Measurements from ENCODE around the gene SH3PXD2A. TPM values are rescaled to one million over a fixed set of nuclear protein-coding genes. Genes with fewer than 3 reads are reported as not detected.
A peak's percentile ranks its signal among the peaks of the same experiment; 100 is the strongest.

SH3PXD2A gene
- total and polyA plus RNA-seq, 7 experiments from 2014 or later, result 0.54 to 20.5 (median 9.9) TPM

DNA sequence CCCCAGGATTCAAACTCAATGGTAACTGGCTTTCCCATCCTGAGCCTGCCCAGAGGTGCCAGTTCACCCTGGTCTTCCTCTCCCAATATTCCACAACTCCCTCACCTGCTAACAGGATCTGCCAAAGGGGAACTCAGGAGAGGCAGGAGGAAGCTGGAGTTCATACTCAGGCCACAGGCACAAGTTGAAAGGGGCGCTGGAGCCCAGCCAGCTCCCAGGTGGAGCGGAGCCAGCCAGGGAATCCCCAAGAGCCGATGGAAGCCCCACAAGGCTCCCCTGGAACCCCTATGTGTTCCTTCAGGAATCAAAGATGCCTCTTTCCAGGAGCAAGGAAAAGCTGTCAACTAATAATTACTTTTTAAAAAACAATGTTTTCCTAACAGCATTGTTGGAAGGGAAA, 63.5 kb downstream of the SH3PXD2A start:
- no peaks in the 10 kb centered on the region for H3K36me3 ChIP-seq (ENCODE audit: control insufficient read depth in 2 of 3, insufficient read depth in 3 of 3, low read length in 3 of 3)
- H3K4me1 ChIP-seq (ENCODE audit: control insufficient read depth in 2 of 2, insufficient read depth in 2 of 2, low read length in 2 of 2), result peaks cover 0 to 7% of the 10 kb centered on the region in 2 donors
- H3K4me1 Mint-ChIP-seq, result peaks cover 0 to 14% (median 11%) of the 10 kb centered on the region in 7 donors
- peaks cover 0 to 1% (median 0%) of the 10 kb centered on the region in 11 donors for H3K9me3 Mint-ChIP-seq
- no peak overlapping the region for H3K27ac ChIP-seq (ENCODE audit: low read depth, low read length)
- peaks cover 0 to 15% (median 0%) of the 10 kb centered on the region in 5 donors for H3K27me3 Mint-ChIP-seq
- no peak overlapping the region for H3K27ac Mint-ChIP-seq
- intact Hi-C loops (cut with micrococcal nuclease), result loop anchor here in 1 of 2 donors (10.0 kb wide), 1 partner anchor 63 kb away; the partner anchor contains the start of gene SH3PXD2A
- H3K27me3 ChIP-seq (ENCODE audit: control insufficient read depth in 2 of 2, insufficient read depth in 2 of 2, low read length in 2 of 2), result no peaks in the 10 kb centered on the region
- ChIA-PET CTCF (no interaction called here), POLR2A (interaction anchor here (1.1 kb wide), 1 partner anchor 9 kb away, joined by 3 read pairs; no protein-coding TSS in a partner anchor)
- DNase-seq, result no peak
- H3K36me3 Mint-ChIP-seq, result no peaks in the 10 kb centered on the region
- ATAC-seq, result no peak
- H3K4me3 ChIP-seq (ENCODE audit: low read length), result no peak overlapping the region
- H3K4me3 Mint-ChIP-seq, result no peak overlapping the region
- no peaks in the 10 kb centered on the region for H3K9me3 ChIP-seq (ENCODE audit: control insufficient read depth in 2 of 3, low read length in 3 of 3)

DNA sequence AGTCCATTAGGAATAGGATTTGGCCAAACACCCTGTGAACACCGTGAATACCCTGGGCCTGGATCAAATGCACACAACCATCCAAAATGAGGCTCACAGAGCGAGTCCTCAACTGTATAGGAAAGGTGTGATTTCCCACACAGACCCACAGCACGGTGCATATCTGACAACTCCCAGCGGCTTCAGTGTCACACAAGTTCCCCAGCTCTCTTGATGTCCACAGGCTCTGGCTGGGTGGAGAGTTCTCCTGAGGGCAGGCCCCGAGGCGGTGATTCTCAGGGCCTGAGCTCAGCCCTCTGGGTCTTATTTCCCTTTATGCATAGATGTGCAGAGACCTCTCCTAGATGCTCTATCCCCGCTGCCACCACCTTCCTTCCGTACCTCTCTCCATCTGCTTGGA, 64.1 kb downstream of the SH3PXD2A start:
- Histone ChIP-seq H3K9me3 (ENCODE audit: control insufficient read depth in 2 of 3, low read length in 3 of 3) (no peaks in the 10 kb centered on the region), H3K27ac (ENCODE audit: low read depth, low read length) (no peak overlapping the region), H3K27me3 (ENCODE audit: control insufficient read depth in 2 of 2, insufficient read depth in 2 of 2, low read length in 2 of 2) (no peaks in the 10 kb centered on the region), H3K4me3 (ENCODE audit: low read length) (no peak overlapping the region), H3K4me1 (ENCODE audit: control insufficient read depth in 2 of 2, insufficient read depth in 2 of 2, low read length in 2 of 2) (peaks cover 0 to 7% of the 10 kb centered on the region in 2 donors), H3K36me3 (ENCODE audit: control insufficient read depth in 2 of 3, insufficient read depth in 3 of 3, low read length in 3 of 3) (no peaks in the 10 kb centered on the region)
- Mint-ChIP-seq H3K4me3 (no peak overlapping the region), H3K9me3 (peaks cover 0 to 1% (median 0%) of the 10 kb centered on the region in 11 donors), H3K27ac (no peak overlapping the region), H3K4me1 (peaks cover 0 to 14% (median 11%) of the 10 kb centered on the region in 7 donors), H3K36me3 (no peaks in the 10 kb centered on the region), H3K27me3 (peaks cover 0 to 14% (median 0%) of the 10 kb centered on the region in 5 donors)
- ChIA-PET POLR2A (interaction anchor here (0.9 to 1.1 kb wide), 2 partner anchors 10 to 27 kb away, joined by 3 to 5 read pairs; no protein-coding TSS in a partner anchor), CTCF (no interaction called here)
- intact Hi-C loops (cut with micrococcal nuclease), result loop anchor here in 1 of 2 donors (10.0 kb wide), 1 partner anchor 64 kb away; the partner anchor contains the start of gene SH3PXD2A
- DNase-seq (no peak), ATAC-seq (no peak)

DNA sequence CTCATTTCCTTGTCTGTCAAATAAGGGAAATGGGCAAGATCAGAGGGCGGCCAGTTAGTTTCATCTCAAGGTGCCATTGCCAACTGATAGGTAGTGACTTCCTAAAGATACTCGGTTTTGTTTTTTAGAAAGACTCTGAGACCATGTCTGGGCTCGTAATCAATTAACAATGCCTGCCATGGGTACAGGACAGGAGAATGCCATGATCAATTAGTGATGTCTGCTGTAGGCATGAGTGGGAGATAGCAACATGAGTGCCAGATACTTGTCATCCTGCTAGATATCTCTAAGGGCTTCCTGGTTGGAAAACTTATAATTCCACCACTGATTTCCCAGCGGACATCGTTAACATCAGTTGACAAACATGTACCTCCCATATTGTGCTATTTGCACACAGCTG, 64.8 kb downstream of the SH3PXD2A start:
- no peak for ATAC-seq

DNA sequence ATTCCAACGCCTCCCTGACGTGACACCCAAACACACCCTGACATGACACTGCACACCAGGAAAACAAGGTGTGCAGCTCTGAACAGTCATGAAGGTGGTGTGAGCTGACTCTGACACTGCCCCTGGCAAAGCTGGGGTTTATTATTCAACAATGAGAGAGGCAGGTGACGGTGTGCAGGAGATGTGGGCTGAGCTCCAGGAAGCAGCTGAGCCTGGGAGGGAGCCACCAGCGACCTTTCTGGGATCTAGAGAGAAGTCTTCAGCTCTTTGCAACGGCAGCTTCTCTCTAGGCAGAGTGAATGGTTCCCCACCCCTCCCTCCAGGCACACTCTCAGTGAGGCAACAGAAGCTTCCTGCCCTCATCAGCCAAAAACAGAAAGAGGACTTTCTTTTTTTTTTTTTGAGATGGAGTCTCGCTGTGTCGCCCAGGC, 65.6 kb downstream of the SH3PXD2A start:
- peak in 6 of 9 donors; percentile 8 to 44 (median 40) for DNase-seq
- ATAC-seq, result peak; percentile 60
- Histone ChIP-seq H3K4me1 (ENCODE audit: control insufficient read depth in 2 of 2, insufficient read depth in 2 of 2, low read length in 2 of 2) (peaks cover 0 to 7% of the 10 kb centered on the region in 2 donors), H3K27me3 (ENCODE audit: control insufficient read depth in 2 of 2, insufficient read depth in 2 of 2, low read length in 2 of 2) (no peaks in the 10 kb centered on the region), H3K4me3 (ENCODE audit: low read length) (no peak overlapping the region), H3K36me3 (ENCODE audit: control insufficient read depth in 2 of 3, insufficient read depth in 3 of 3, low read length in 3 of 3) (no peaks in the 10 kb centered on the region), H3K27ac (ENCODE audit: low read depth, low read length) (no peak overlapping the region), H3K9me3 (ENCODE audit: control insufficient read depth in 2 of 3, low read length in 3 of 3) (no peaks in the 10 kb centered on the region)
- no peaks in the 10 kb centered on the region for H3K9me3 Mint-ChIP-seq
- ChIA-PET POLR2A (interaction anchor here (1.0 to 1.9 kb wide), 2 partner anchors 11 to 17 kb away, joined by 3 to 11 read pairs; no protein-coding TSS in a partner anchor), CTCF (interaction anchor here (0.7 to 1.6 kb wide), 4 partner anchors 27 to 141 kb away, joined by 3 to 11 read pairs (median 4); no protein-coding TSS in a partner anchor)
- peaks cover 0 to 15% (median 0%) of the 10 kb centered on the region in 5 donors for H3K27me3 Mint-ChIP-seq
- peak overlapping the region in 7 of 10 donors; percentile 0 to 61 (median 20) for H3K4me3 Mint-ChIP-seq
- intact Hi-C loops (cut with micrococcal nuclease), result loop anchor here in 1 of 2 donors (10.0 kb wide), 1 partner anchor 65 kb away; the partner anchor contains the start of gene SH3PXD2A
- peak overlapping the region in 7 of 9 donors; percentile 19 to 81 (median 68) for H3K27ac Mint-ChIP-seq
- peaks cover 0 to 14% (median 11%) of the 10 kb centered on the region in 7 donors for H3K4me1 Mint-ChIP-seq
- H3K36me3 Mint-ChIP-seq, result no peaks in the 10 kb centered on the region

More for the DNA sequence above, 64.8 kb downstream of the SH3PXD2A start:
- Mint-ChIP-seq H3K36me3 (no peaks in the 10 kb centered on the region), H3K9me3 (peaks cover 0 to 1% (median 0%) of the 10 kb centered on the region in 11 donors), H3K27me3 (peaks cover 0 to 15% (median 0%) of the 10 kb centered on the region in 5 donors), H3K4me3 (no peak overlapping the region), H3K4me1 (peaks cover 0 to 14% (median 11%) of the 10 kb centered on the region in 7 donors), H3K27ac (peak overlapping the region in 1 of 9 donors; percentile 38)
- POLR2A ChIA-PET, result interaction anchor here (0.9 to 1.9 kb wide), 2 partner anchors 18 to 26 kb away, joined by 5 to 11 read pairs; no protein-coding TSS in a partner anchor
- no peak overlapping the region for H3K4me3 ChIP-seq (ENCODE audit: low read length)
- intact Hi-C loops (cut with micrococcal nuclease), result loop anchor here in 1 of 2 donors (10.0 kb wide), 1 partner anchor 64 kb away; the partner anchor contains the start of gene SH3PXD2A
- DNase-seq, result no peak
- CTCF ChIA-PET, result interaction anchor here (1.0 to 1.6 kb wide), 2 partner anchors 67 to 78 kb away, joined by 4 to 11 read pairs; no protein-coding TSS in a partner anchor
- H3K36me3 ChIP-seq (ENCODE audit: control insufficient read depth in 2 of 3, insufficient read depth in 3 of 3, low read length in 3 of 3), result no peaks in the 10 kb centered on the region
- no peaks in the 10 kb centered on the region for H3K27me3 ChIP-seq (ENCODE audit: control insufficient read depth in 2 of 2, insufficient read depth in 2 of 2, low read length in 2 of 2)
- H3K9me3 ChIP-seq (ENCODE audit: control insufficient read depth in 2 of 3, low read length in 3 of 3), result no peaks in the 10 kb centered on the region
- no peak overlapping the region for H3K27ac ChIP-seq (ENCODE audit: low read depth, low read length)
- peaks cover 0 to 7% of the 10 kb centered on the region in 2 donors for H3K4me1 ChIP-seq (ENCODE audit: control insufficient read depth in 2 of 2, insufficient read depth in 2 of 2, low read length in 2 of 2)

DNA sequence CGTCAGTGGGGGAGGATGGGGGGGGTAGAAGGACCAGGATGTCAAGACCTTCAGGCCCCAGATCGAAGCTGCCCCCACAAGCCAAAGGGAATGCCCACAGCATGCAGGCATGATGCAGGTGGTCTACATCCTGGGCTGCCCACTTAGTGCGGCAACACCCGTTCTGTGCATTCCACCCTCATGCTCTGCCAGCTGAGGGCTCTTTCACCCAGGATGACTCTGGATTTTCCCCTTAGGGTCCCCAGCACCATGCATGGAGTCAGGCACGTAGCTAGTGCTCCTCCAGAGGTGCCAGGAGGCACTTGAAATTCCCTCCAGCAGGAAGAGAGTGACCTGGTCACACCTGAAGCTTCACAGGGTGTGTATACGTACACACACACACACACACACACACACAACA, 66.2 kb downstream of the SH3PXD2A start:
- DNase-seq (no peak), ATAC-seq (no peak)
- Mint-ChIP-seq H3K27me3 (peaks cover 0 to 18% (median 0%) of the 10 kb centered on the region in 5 donors), H3K4me1 (peaks cover 0 to 14% (median 11%) of the 10 kb centered on the region in 7 donors), H3K9me3 (peaks cover 0 to 1% (median 0%) of the 10 kb centered on the region in 11 donors), H3K36me3 (no peaks in the 10 kb centered on the region), H3K4me3 (peak overlapping the region in 3 of 10 donors; percentile 6 to 61 (median 20)), H3K27ac (peak overlapping the region in 5 of 9 donors; percentile 10 to 80 (median 54))
- H3K27ac ChIP-seq (ENCODE audit: low read depth, low read length), result no peak overlapping the region
- no peaks in the 10 kb centered on the region for H3K36me3 ChIP-seq (ENCODE audit: control insufficient read depth in 2 of 3, insufficient read depth in 3 of 3, low read length in 3 of 3)
- no peaks in the 10 kb centered on the region for H3K27me3 ChIP-seq (ENCODE audit: control insufficient read depth in 2 of 2, insufficient read depth in 2 of 2, low read length in 2 of 2)
- H3K4me1 ChIP-seq (ENCODE audit: control insufficient read depth in 2 of 2, insufficient read depth in 2 of 2, low read length in 2 of 2), result peaks cover 0 to 7% of the 10 kb centered on the region in 2 donors
- intact Hi-C loops (cut with micrococcal nuclease), result no loop called here
- no peaks in the 10 kb centered on the region for H3K9me3 ChIP-seq (ENCODE audit: control insufficient read depth in 2 of 3, low read length in 3 of 3)
- POLR2A ChIA-PET, result interaction anchor here (1.0 to 1.9 kb wide), 2 partner anchors 10 to 16 kb away, joined by 3 to 11 read pairs; no protein-coding TSS in a partner anchor
- CTCF ChIA-PET, result interaction anchor here (0.9 to 1.6 kb wide), 3 partner anchors 11 to 77 kb away, joined by 3 to 11 read pairs (median 4); no protein-coding TSS in a partner anchor
- no peak overlapping the region for H3K4me3 ChIP-seq (ENCODE audit: low read length)

DNA sequence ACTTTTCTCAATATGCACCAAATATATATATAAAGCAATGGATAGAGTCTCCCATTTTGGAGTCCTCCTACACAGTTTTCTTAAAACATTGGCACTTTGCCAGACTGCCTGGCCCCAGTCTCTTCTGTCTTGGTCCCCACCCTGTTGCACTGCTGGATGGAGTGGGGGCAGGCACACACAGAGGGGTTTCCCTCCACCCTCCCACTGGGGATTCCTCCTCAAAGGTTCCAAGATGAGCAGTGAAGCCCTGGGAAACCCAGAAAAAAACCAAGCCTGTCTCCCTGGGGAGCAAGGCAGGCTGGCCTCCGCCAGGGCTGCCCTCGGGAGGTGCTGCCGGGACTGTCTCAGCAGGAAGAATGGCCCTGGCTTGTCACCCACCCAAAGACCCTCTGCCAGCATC, 68.0 kb downstream of the SH3PXD2A start:
- Mint-ChIP-seq H3K4me3 (no peak overlapping the region), H3K9me3 (peaks cover 0 to 2% (median 0%) of the 10 kb centered on the region in 11 donors), H3K36me3 (no peaks in the 10 kb centered on the region), H3K27ac (no peak overlapping the region), H3K27me3 (peaks cover 0 to 20% (median 8%) of the 10 kb centered on the region in 5 donors), H3K4me1 (peaks cover 5 to 20% (median 12%) of the 10 kb centered on the region in 7 donors)
- no peaks in the 10 kb centered on the region for H3K27me3 ChIP-seq (ENCODE audit: control insufficient read depth in 2 of 2, insufficient read depth in 2 of 2, low read length in 2 of 2)
- no peaks in the 10 kb centered on the region for H3K36me3 ChIP-seq (ENCODE audit: control insufficient read depth in 2 of 3, insufficient read depth in 3 of 3, low read length in 3 of 3)
- no peak overlapping the region for H3K4me3 ChIP-seq (ENCODE audit: low read length)
- DNase-seq, result no peak
- H3K9me3 ChIP-seq (ENCODE audit: control insufficient read depth in 2 of 3, low read length in 3 of 3), result no peaks in the 10 kb centered on the region
- CTCF ChIA-PET, result no interaction called here
- no peak for ATAC-seq
- no peak overlapping the region for H3K27ac ChIP-seq (ENCODE audit: low read depth, low read length)
- H3K4me1 ChIP-seq (ENCODE audit: control insufficient read depth in 2 of 2, insufficient read depth in 2 of 2, low read length in 2 of 2), result peaks cover 0 to 7% of the 10 kb centered on the region in 2 donors
- intact Hi-C loops (cut with micrococcal nuclease), result no loop called here
- POLR2A ChIA-PET, result no interaction called here
